Fibroblast of skin of left quadriceps (primary cell): ENCODE data around the gene ALOX15B.
"Not testable (repeated sequence)": the region's sequence is repeated elsewhere in the genome, so short reads cannot be mapped to it uniquely, and the experiment has no call there.

Experiments used
- DNase-seq, 2 experiments: peaks; one replicate each; pipeline ENCODE4 v3.0.0-alpha.2; 2013; ENCODE audit warnings: low read depth in 2 of 2

ALOX15B gene

DNA sequence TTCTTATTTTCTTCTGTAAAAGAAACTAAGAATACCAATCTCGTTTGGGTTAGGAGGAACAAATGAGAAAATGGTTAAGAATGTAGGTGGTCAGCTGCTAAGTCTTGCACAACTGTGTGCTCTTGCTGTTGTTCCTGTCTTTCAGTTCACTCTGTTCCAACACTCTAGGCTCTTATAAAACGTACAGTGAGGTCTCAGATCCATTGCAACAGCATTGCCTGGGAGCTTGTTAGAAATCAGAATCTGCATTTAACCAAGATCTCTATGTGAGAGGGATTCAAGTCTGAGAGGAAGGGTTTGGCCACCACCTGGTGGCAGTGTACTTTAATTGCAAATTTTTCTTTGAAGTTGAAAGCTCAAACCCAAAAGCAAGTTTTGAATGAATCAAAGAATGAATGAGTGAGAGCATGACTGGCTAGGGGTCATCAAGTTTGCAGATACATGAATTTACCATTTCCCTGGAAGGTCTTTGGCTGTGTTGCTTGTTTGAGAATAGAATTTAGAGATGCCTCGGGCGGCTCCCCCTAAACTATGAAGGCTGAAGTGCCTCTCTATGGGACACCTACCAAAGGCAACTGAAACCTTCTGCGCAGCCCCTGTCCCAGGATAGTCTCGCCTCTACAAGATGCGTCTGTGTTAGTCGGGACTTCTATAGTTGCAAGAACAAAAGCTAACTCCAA is 2.5 kb downstream of the ALOX15B start:
- DNase-seq: peak in 1 of 2 experiments; percentile 20

DNA sequence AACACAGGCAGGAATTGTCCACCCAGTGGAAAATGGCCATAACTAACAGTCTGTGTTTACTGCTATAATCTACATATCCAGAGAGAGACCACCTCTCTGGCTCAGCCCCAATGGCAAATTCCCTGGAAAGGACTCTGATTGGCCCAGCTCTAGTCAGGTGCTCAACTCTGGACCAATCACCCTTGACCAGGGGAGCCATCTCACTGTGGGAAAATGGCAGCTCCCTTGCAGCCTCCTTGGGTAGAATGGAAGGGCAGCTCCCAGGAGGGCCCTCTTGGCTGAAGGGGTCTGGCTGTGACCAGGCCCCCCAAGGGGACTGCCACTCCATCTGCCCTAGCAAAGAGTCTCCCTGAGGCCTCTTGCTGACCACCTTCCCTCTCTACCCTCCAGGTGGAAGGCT is 3.1 kb downstream of the ALOX15B start:
- DNase-seq: no peak

DNA sequence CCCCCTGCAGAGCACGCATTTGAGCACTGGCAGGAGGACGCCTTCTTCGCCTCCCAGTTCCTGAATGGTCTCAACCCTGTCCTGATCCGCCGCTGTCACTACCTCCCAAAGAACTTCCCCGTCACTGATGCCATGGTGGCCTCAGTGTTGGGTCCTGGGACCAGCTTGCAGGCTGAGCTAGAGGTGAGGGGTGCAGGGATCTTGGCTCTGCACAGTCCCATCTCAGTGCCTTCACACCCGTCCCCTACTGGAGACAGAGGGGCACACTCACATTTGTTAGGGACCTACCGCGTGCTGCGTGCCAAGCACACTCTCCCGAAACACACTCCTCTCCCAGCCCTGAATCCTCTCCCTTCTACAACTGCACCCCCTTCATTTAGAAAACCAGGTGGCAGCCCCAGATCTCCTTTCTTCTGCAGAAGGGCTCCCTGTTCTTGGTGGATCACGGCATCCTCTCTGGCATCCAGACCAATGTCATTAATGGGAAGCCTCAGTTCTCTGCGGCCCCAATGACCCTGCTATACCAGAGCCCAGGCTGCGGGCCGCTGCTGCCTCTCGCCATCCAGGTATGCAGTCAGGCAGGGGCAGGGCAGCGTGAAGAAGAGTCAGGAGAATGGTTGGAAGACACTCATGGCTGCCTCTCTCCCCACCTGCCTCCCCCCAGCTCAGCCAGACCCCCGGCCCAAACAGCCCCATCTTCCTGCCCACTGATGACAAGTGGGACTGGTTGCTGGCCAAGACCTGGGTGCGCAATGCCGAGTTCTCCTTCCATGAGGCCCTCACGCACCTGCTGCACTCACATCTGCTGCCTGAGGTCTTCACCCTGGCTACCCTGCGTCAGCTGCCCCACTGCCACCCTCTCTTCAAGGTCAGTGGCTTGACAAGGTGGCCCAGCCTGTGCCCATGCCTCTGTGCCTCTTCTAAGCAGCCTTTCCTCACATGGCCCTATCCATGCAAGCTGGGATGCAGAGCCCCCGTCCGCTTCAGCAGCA is 6.3 kb downstream of the ALOX15B start:
- DNase-seq: no peak

DNA sequence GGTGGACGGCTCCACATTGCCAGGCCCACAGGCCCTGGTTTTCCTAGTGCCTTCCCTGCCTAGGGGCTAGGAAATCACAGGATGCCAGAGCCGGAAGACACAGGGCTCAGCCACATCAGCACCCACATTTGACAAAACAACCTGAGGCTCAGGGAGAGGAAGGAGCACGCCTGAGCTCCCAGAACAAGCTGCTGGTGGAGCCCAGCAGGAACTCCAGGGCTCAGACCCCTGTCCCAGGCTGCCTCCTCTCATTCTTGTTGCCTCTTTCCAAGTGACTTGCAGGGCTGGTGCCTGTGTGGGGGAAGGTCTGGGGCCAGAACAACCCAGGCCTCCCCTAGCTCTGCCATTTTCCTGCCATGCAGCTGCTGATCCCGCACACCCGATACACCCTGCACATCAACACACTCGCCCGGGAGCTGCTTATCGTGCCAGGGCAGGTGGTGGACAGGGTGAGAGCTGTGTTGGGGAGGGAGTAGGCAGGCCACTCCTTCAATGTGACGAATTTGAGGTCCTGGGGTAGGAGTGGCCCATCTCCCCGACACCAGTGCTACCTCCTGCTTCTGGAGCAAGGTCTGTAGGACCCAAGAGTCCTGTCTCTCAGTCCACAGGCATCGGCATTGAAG is 7.6 kb downstream of the ALOX15B start:
- DNase-seq: no peak

DNA sequence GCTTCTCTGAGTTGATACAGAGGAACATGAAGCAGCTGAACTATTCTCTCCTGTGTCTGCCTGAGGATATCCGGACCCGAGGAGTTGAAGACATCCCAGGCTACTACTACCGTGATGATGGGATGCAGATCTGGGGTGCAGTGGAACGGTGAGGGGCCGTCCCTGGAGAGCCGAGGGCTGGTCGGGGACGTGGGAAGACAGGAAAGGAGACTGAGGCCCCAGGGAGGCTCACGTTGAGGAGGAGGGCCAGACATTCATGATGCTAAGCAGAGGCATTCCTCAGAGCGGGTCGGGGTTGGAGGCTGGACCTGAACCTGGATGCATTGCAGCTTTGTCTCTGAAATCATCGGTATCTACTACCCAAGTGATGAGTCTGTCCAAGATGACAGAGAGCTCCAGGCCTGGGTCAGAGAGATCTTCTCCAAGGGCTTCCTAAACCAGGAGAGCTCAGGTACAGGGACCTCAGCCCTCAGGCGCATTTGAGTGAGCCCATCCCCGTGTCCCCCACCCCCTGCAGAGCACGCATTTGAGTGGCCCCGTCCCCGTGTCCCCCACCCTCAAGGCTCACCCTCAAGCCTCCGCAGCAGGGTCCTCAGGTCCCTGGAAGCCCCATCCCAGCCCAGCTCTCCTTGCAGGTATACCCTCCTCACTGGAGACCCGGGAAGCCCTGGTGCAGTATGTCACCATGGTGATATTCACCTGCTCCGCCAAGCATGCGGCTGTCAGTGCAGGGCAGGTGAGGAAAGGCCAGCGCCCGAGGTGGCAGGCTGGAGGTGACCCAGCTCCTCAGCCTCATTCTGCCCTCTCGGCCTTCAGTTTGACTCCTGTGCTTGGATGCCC is 8.3 kb downstream of the ALOX15B start:
- no peak for DNase-seq

DNA sequence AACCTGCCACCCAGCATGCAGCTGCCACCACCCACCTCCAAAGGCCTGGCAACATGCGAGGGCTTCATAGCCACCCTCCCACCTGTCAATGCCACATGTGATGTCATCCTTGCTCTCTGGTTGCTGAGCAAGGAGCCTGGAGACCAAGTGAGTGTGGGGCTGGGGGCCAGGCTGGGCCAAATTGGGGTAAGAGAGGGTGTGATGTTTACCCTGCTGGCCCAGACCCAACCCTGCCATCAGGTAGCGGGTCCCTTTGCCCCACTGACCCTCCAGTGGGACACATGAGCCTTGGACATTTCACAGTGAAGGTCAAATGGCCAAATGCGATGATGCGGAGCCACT is 8.9 kb downstream of the ALOX15B start:
- no peak for DNase-seq

DNA sequence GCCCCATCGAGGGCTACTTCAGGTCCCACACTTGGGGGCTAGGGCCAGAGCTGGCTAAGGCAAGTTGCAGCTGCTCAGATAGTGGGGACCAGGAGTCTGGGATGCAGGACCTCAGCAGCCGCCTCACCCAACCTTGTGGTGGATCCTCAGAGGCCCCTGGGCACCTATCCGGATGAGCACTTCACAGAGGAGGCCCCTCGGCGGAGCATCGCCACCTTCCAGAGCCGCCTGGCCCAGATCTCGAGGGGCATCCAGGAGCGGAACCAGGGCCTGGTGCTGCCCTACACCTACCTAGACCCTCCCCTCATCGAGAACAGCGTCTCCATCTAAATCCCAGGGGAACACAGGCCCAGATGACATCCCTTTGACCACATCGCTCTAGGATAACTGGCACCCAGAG is 9.4 kb downstream of the ALOX15B start:
- no peak for DNase-seq

DNA sequence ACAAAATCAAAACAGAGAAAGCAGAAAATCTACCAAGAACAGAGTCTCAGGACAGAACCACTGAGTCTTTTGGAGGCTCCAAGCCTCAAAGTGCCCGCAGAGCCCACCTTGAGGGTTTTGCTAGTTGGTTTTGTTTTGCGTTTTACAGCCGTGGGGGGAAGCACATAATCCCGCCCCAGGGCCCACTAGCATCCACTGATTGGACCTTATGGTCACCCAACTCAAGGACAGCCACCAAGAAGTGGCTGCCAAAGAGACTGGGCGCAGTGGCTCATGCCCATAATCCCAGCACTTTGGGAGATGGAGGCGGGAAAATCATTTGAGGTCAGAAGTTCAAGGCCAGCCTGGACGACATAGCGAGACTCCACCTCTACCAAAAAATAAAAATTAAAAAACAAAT is 9.9 kb downstream of the ALOX15B start:
- DNase-seq: no peak

DNA sequence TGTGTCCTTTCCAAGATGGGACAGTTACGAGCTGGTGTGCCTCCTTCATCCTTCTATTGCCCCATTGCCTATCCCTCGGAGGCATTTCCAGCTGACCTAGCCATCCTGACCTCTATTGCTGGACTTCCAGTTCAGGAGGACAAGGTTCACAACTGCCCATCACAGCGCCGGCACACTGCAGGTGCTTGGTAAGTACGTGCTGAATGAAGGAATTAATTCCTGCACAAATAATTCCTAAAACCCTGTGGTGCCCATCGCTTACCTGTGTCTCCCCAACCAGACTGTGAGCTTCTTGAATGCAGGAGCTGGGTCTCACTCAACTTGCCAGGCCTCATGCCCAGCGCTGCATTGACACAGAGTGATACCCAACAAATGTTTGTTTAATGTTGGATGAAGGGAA is 13.0 kb downstream of the ALOX15B start:
- no peak for DNase-seq

DNA sequence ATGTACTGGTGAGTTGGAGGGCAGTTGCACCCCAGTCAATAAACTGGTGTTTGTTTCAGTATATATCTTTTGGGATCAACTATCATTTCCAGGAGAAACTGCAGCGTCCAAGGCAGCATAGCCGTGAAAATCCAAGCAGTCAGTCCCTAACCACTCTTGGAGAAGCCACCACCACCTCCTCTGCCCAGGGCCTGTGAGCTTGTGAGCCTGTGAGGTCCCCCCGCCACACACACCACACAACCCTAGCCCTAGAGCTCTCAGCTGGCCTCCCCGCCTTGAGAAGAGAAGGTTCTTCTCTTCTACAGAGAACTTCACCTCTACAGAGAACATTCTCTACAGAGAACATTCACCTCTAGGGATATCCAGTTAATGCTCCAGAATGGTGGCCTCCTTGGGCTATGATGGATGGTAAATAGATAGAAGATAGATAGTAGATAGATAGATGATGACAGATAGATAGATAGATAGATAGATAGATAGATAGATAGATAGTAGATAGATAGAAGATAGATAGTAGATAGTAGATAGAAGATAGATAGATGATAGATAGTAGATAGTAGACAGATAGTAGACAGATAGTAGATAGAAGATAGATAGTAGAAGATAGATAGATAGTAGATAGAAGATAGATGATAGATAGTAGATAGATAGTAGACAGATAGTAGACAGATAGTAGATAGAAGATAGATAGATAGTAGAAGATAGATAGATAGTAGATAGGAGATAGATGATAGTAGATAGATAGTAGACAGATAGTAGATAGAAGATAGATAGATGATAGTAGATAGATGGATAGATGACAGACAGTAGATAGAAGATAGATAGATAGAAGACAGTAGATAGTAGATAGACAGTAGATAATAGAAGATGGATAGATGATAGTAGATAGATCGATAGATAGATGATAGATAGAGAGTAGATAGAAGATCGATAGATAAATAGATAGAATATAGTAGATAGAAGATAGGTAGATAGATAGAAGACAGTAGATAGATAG is 13.7 kb downstream of the ALOX15B start:
- no peak for DNase-seq

DNA sequence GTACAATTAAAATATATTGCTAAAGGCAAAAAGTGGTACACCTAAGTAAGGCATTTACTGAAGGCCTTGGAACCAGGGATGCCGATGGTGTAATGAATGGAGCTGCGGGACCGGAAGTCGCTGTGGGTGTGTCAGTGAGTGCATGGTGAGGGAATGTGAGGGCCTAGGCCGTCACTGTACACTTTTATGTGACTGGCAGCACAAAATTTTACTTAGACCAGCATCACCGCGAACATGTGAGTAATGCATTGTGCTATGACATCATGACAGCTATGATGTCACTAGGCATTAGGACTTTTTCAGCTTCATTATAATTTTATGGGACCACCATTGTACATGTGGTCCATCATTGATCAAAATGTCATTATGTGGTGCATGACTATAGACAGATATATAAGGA is 14.7 kb downstream of the ALOX15B start:
- no peak for DNase-seq

DNA sequence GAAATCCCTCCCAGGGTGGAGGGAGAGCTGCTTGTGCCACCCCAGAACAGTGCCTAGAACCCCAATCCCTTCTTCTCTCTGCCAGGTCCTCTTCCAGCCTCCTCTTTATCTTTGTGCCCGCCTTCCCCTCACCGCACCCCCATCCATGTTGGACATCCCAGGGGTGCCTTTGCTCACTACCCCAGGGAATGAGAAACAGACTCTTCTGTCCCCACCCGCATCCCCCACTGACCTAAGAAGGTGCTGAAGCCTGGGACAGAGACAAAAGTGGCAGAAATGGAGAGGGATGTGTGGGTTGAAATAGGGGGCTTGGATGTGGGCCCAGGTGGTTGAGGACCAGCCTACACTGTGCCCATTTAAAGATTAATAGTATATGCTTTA is 17.0 kb downstream of the ALOX15B start:
- no peak for DNase-seq

DNA sequence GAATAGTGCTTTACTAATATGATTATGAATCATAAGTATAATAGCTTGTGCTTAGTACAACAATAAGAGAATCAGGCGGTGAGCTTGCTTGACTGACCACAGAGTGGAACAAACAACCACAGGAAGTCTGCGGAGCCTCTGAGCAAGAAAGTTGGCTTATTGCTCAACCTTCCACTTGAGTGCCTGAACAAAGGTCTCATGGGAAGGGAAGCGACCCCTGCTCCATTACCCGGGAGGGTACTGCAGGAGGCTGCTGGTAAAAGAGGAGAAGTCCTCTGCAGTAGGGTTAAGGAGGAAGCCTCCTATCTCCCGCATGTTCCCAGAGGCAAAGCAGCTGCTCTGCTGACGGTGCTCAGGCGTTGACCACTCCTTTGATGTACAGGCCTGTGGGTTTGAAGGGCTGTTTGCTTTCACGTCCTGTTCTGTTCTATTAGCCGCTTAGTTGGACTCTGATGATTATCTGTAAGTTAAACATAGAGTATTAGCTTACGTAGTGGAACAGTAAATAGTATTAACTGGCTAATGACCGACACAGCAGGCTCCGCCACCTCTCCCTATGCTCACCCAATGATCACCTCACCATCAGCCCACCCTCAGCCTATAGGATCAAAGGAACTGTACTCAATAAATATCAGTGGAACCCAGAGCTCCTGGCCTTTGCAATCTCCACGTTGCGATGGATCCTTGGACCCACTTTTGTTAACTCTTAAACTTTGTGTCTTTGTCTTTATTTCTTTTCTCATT is 17.5 kb downstream of the ALOX15B start:
- no peak for DNase-seq

DNA sequence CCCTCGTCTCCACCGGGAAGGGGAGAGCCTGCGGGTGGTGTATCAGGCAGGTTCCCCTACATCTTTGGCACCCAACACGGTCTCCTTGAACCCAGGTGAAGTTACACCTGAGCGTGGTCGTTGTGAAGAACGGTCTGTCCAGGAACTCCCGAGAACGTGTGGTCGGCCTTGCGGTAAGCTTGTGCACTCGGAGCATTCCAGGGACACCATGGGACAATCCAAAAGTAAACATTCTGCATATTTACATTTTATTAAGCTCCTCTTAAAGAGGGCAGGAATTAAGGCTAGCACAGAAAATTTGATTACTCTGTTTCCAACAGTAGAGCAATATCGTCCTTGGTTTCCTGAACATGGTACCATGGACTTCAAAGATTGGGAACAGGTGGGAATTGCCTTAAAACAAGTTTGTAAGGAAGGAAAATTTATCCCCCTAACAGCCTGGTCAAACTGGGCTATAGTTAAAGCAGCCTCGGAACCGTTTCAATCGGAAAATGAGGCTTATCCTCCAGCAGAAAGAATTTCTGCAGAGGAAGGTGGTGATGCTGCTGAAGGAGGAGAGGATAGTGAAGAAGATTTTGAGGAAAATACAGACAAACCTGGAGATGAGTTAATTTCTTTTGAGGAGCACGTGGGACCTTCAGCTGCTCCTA is 18.2 kb downstream of the ALOX15B start:
- DNase-seq: no peak

DNA sequence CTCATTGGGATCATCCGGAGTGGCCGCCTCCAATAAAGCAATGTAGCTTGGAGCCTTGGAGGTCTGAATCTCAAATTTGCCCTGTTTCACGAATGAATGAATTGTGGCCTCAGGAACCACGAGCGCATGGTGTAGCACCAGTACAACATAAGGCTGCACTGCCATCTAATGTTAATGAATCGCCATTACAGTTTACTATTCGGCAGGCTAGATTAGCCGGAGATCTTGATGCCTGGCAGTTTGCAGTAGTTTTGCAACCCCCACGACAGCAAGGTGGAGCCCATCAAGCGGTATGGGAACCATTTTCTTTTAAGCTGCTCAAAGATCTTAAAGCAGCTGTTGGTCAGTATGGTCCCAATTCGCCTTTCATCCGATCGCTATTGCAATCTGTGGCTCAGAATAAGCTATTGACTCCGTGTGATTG is 18.8 kb downstream of the ALOX15B start:
- DNase-seq: peak; percentile 49 to 52

DNA sequence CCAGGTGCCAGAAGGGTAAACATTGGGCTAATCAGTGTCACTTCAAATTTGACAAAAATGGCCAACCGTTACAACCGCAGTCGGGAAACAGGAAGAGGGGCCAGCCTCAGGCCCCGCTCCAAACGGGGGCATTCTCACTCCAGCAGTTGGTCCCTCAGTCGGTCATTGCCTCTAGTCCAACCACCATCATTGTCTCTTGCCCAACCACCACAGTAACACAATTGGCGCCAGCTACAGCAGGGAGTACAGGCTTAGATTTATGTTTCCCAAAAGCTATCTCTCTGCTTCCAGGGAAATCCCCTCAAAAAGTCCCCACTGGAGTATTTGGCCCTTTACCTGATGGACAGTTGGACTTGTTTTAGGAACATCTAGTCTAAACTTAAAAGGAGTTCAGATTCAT is 20.3 kb downstream of the ALOX15B start:
- DNase-seq: no peak

DNA sequence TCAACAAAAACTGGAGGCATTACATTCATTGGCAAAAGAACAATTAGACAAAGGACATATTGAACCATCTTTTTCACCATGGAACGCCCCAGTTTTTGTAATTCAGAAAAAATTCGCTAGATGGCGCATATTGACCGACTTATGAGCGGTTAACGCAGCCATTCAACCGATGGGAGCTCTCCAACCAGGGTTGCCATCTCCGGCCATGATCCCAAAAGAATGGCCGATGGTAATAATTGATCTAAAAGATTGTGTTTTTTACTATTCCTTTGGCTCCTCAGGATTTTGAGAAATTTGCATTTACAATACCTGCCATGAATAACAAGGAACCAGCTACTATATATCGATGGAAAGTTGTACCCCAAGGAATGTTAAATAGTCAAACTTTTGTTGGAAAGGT is 21.4 kb downstream of the ALOX15B start:
- peak in 1 of 2 experiments; percentile 46 for DNase-seq

DNA sequence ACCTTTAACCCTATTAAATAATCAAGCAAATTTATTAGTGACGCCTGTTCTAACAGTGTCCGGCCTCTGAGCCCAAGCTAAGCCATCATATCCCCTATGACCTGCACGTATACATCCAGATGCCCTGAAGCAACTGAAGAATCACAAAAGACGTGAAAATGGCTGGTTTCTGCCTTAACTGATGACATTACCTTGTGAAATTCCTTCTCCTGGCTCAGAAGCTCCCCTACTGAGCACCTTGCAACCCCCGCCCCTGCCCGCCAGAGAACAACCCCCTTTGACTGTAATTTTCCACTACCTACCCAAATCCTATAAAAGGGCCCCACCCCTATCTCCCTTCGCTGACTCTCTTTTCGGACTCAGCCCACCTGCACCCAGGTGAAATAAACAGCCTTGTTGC is 23.0 kb downstream of the ALOX15B start:
- DNase-seq: not testable (repeated sequence)

DNA sequence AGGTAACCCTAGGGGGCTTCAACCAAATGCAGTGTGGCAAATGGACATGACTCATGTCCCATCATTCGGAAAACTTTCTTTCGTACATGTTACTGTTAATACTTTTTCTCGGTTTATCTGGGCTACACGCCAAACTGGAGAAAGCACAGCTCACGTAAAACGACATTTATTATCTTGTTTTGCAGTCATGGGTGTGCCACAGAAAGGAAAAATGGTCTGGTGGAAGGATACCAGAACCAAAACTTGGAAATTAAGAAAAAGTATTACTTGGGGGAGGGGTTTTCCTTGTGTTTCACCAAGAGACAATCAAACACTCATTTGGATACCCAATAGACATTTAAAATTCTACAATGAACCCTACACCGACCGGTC is 23.6 kb downstream of the ALOX15B start:
- no peak for DNase-seq
